ENCODE measurements around the gene GREB1L. TPM values are rescaled to one million over a fixed set of nuclear protein-coding genes. Genes with fewer than 3 reads are reported as not detected.

The GREB1L gene
- total and polyA plus RNA-seq, 5 donors from 2014 or later: 0.05 to 0.10 TPM; not detected in 3

GRCh38 chr18:21452276-21452780 lies 210.3 kb downstream of the GREB1L start:
- H3K9me3 ChIP-seq (ENCODE audit: control insufficient read depth in 2 of 2, low read length in 2 of 2): no peaks in the 10 kb centered on the region
- Mint-ChIP-seq H3K9me3 (no peaks in the 10 kb centered on the region), H3K36me3 (no peaks in the 10 kb centered on the region)

GRCh38 chr18:21452796-21453510 lies 210.9 kb downstream of the GREB1L start:
- H3K27me3 Mint-ChIP-seq: peaks cover 24% of the 10 kb centered on the region
- no peak for DNase-seq
- no peak for ATAC-seq (ENCODE audit: low read depth in 2 of 2)
- Histone ChIP-seq H3K4me3 (ENCODE audit: low read depth, low read length) (no peak overlapping the region), H3K27ac (ENCODE audit: insufficient read depth, low read length, poor library complexity, severe bottlenecking) (no peak overlapping the region), H3K27me3 (ENCODE audit: control insufficient read depth, insufficient read depth, low read length) (peaks cover 4% of the 10 kb centered on the region), H3K4me1 (ENCODE audit: control insufficient read depth, insufficient read depth, low read length, poor library complexity, severe bottlenecking) (no peaks in the 10 kb centered on the region), H3K36me3 (ENCODE audit: control insufficient read depth, insufficient read depth, low read length) (no peaks in the 10 kb centered on the region), H3K9me3 (ENCODE audit: control insufficient read depth in 2 of 2, low read length in 2 of 2) (no peaks in the 10 kb centered on the region)
- H3K27ac Mint-ChIP-seq: no peak overlapping the region
- no peaks in the 10 kb centered on the region for H3K9me3 Mint-ChIP-seq
- H3K36me3 Mint-ChIP-seq: no peaks in the 10 kb centered on the region
- no peak overlapping the region for H3K4me3 Mint-ChIP-seq
- H3K4me1 Mint-ChIP-seq: no peaks in the 10 kb centered on the region

More at GRCh38 chr18:21452276-21452780, 210.3 kb downstream of the GREB1L start:
- no peaks in the 10 kb centered on the region for H3K4me1 Mint-ChIP-seq
- Histone ChIP-seq H3K27ac (ENCODE audit: insufficient read depth, low read length, poor library complexity, severe bottlenecking) (no peak overlapping the region), H3K36me3 (ENCODE audit: control insufficient read depth, insufficient read depth, low read length) (no peaks in the 10 kb centered on the region), H3K27me3 (ENCODE audit: control insufficient read depth, insufficient read depth, low read length) (peaks cover 4% of the 10 kb centered on the region), H3K4me1 (ENCODE audit: control insufficient read depth, insufficient read depth, low read length, poor library complexity, severe bottlenecking) (no peaks in the 10 kb centered on the region), H3K4me3 (ENCODE audit: low read depth, low read length) (no peak overlapping the region)
- ATAC-seq (ENCODE audit: low read depth in 2 of 2): no peak
- H3K27me3 Mint-ChIP-seq: peaks cover 26% of the 10 kb centered on the region
- H3K27ac Mint-ChIP-seq: no peak overlapping the region
- no peak for DNase-seq
- H3K4me3 Mint-ChIP-seq: no peak overlapping the region

- H3K36me3 Mint-ChIP-seq: no peaks in the 10 kb centered on the region
- H3K4me1 Mint-ChIP-seq: no peaks in the 10 kb centered on the region
- H3K9me3 ChIP-seq (ENCODE audit: control insufficient read depth in 2 of 2, low read length in 2 of 2): no peaks in the 10 kb centered on the region
- H3K27ac Mint-ChIP-seq: no peak overlapping the region
- H3K4me3 Mint-ChIP-seq: no peak overlapping the region
- H3K27ac ChIP-seq (ENCODE audit: insufficient read depth, low read length, poor library complexity, severe bottlenecking): no peak overlapping the region
- H3K27me3 Mint-ChIP-seq: peaks cover 24% of the 10 kb centered on the region
- no peak overlapping the region for H3K4me3 ChIP-seq (ENCODE audit: low read depth, low read length)
- no peak for DNase-seq
- no peaks in the 10 kb centered on the region for H3K36me3 ChIP-seq (ENCODE audit: control insufficient read depth, insufficient read depth, low read length)
- ATAC-seq (ENCODE audit: low read depth in 2 of 2): no peak
- H3K27me3 ChIP-seq (ENCODE audit: control insufficient read depth, insufficient read depth, low read length): peaks cover 4% of the 10 kb centered on the region
- no peaks in the 10 kb centered on the region for H3K4me1 ChIP-seq (ENCODE audit: control insufficient read depth, insufficient read depth, low read length, poor library complexity, severe bottlenecking)
- H3K9me3 Mint-ChIP-seq: no peaks in the 10 kb centered on the region
These were observed 211.5 kb downstream of the GREB1L start for GRCh38 chr18:21453511-21453901.

GRCh38 chr18:21454725-21455124 lies 212.7 kb downstream of the GREB1L start:
- no peak overlapping the region for H3K4me3 ChIP-seq (ENCODE audit: low read depth, low read length)
- peaks cover 24% of the 10 kb centered on the region for H3K27me3 Mint-ChIP-seq
- DNase-seq (no peak), ATAC-seq (ENCODE audit: low read depth in 2 of 2) (no peak)
- H3K4me1 Mint-ChIP-seq: no peaks in the 10 kb centered on the region
- no peaks in the 10 kb centered on the region for H3K9me3 ChIP-seq (ENCODE audit: control insufficient read depth in 2 of 2, low read length in 2 of 2)
- no peaks in the 10 kb centered on the region for H3K4me1 ChIP-seq (ENCODE audit: control insufficient read depth, insufficient read depth, low read length, poor library complexity, severe bottlenecking)
- H3K36me3 ChIP-seq (ENCODE audit: control insufficient read depth, insufficient read depth, low read length): no peaks in the 10 kb centered on the region
- H3K27me3 ChIP-seq (ENCODE audit: control insufficient read depth, insufficient read depth, low read length): peaks cover 2% of the 10 kb centered on the region
- no peak overlapping the region for H3K27ac Mint-ChIP-seq
- no peak overlapping the region for H3K4me3 Mint-ChIP-seq
- H3K27ac ChIP-seq (ENCODE audit: insufficient read depth, low read length, poor library complexity, severe bottlenecking): no peak overlapping the region
- H3K36me3 Mint-ChIP-seq: no peaks in the 10 kb centered on the region
- H3K9me3 Mint-ChIP-seq: no peaks in the 10 kb centered on the region

GRCh38 chr18:21456428-21457178 lies 214.6 kb downstream of the GREB1L start:
- DNase-seq (no peak), ATAC-seq (ENCODE audit: low read depth in 2 of 2) (no peak)
- Histone ChIP-seq H3K4me3 (ENCODE audit: low read depth, low read length) (no peak overlapping the region), H3K4me1 (ENCODE audit: control insufficient read depth, insufficient read depth, low read length, poor library complexity, severe bottlenecking) (no peaks in the 10 kb centered on the region), H3K9me3 (ENCODE audit: control insufficient read depth in 2 of 2, low read length in 2 of 2) (no peaks in the 10 kb centered on the region), H3K36me3 (ENCODE audit: control insufficient read depth, insufficient read depth, low read length) (no peaks in the 10 kb centered on the region), H3K27ac (ENCODE audit: insufficient read depth, low read length, poor library complexity, severe bottlenecking) (no peak overlapping the region), H3K27me3 (ENCODE audit: control insufficient read depth, insufficient read depth, low read length) (peaks cover 2% of the 10 kb centered on the region)
- Mint-ChIP-seq H3K27ac (no peak overlapping the region), H3K27me3 (peaks cover 14% of the 10 kb centered on the region), H3K9me3 (peaks cover 0 to 2% (median 0%) of the 10 kb centered on the region in 7 donors), H3K4me1 (no peaks in the 10 kb centered on the region), H3K36me3 (no peaks in the 10 kb centered on the region), H3K4me3 (no peak overlapping the region)

- peaks cover 10% of the 10 kb centered on the region for H3K27me3 Mint-ChIP-seq
- no peaks in the 10 kb centered on the region for H3K9me3 ChIP-seq (ENCODE audit: control insufficient read depth in 2 of 2, low read length in 2 of 2)
- no peaks in the 10 kb centered on the region for H3K4me1 Mint-ChIP-seq
- H3K4me1 ChIP-seq (ENCODE audit: control insufficient read depth, insufficient read depth, low read length, poor library complexity, severe bottlenecking): no peaks in the 10 kb centered on the region
- H3K27ac ChIP-seq (ENCODE audit: insufficient read depth, low read length, poor library complexity, severe bottlenecking): no peak overlapping the region
- H3K4me3 Mint-ChIP-seq: no peak overlapping the region
- no peak overlapping the region for H3K4me3 ChIP-seq (ENCODE audit: low read depth, low read length)
- peaks cover 0 to 2% (median 0%) of the 10 kb centered on the region in 7 donors for H3K9me3 Mint-ChIP-seq
- no peak for ATAC-seq (ENCODE audit: low read depth in 2 of 2)
- H3K36me3 ChIP-seq (ENCODE audit: control insufficient read depth, insufficient read depth, low read length): no peaks in the 10 kb centered on the region
- H3K27me3 ChIP-seq (ENCODE audit: control insufficient read depth, insufficient read depth, low read length): peaks cover 2% of the 10 kb centered on the region
- no peak for DNase-seq
- H3K36me3 Mint-ChIP-seq: no peaks in the 10 kb centered on the region
- H3K27ac Mint-ChIP-seq: no peak overlapping the region
These were observed 215.1 kb downstream of the GREB1L start for GRCh38 chr18:21457179-21457535.

GRCh38 chr18:21458310-21458709 lies 216.3 kb downstream of the GREB1L start:
- Mint-ChIP-seq H3K27ac (no peak overlapping the region), H3K27me3 (peaks cover 5% of the 10 kb centered on the region), H3K9me3 (peaks cover 0 to 2% (median 0%) of the 10 kb centered on the region in 7 donors), H3K4me1 (no peaks in the 10 kb centered on the region), H3K4me3 (no peak overlapping the region), H3K36me3 (no peaks in the 10 kb centered on the region)
- H3K27ac ChIP-seq (ENCODE audit: insufficient read depth, low read length, poor library complexity, severe bottlenecking): no peak overlapping the region
- H3K4me1 ChIP-seq (ENCODE audit: control insufficient read depth, insufficient read depth, low read length, poor library complexity, severe bottlenecking): no peaks in the 10 kb centered on the region
- H3K36me3 ChIP-seq (ENCODE audit: control insufficient read depth, insufficient read depth, low read length): no peaks in the 10 kb centered on the region
- no peaks in the 10 kb centered on the region for H3K27me3 ChIP-seq (ENCODE audit: control insufficient read depth, insufficient read depth, low read length)
- no peak overlapping the region for H3K4me3 ChIP-seq (ENCODE audit: low read depth, low read length)
- no peak for DNase-seq
- ATAC-seq (ENCODE audit: low read depth in 2 of 2): no peak
- H3K9me3 ChIP-seq (ENCODE audit: control insufficient read depth in 2 of 2, low read length in 2 of 2): no peaks in the 10 kb centered on the region
